K562 (cell line): Measurements from ENCODE around the gene NEU1. TPM values are rescaled to one million over a fixed set of nuclear protein-coding genes. Genes with fewer than 3 reads are reported as not detected.

Experiments used
- BCOR ChIP-seq: fragments of 450-650 bp; IDR thresholded peaks from 2 replicates; pipeline ENCODE4 v1.6.1; 2016
- CBFA2T3 ChIP-seq: fragments of 450-650 bp; IDR thresholded peaks from 2 replicates; pipeline ENCODE4 v1.6.1; 2017
- CTBP1 ChIP-seq: fragments of 450-650 bp; IDR thresholded peaks from 2 replicates; pipeline ENCODE4 v1.6.1; 2016; ENCODE audit warnings: borderline replicate concordance
- EZH2 ChIP-seq: IDR thresholded peaks from 2 replicates; pipeline ENCODE4 v1.6.1; 2012; ENCODE audit warnings: low read depth, mild to moderate bottlenecking, inconsistent platforms, low read length, borderline replicate concordance
- HDAC1 ChIP-seq, 2 experiments: fragments of 450-650 bp; IDR thresholded peaks; 2 replicates each; pipeline ENCODE4 v1.6.1; 2016 to 2017; ENCODE audit warnings: inconsistent platforms in 1 of 2, mild to moderate bottlenecking in 1 of 2, moderate library complexity in 1 of 2
- KLF13 ChIP-seq: fragments of 450-650 bp; IDR thresholded peaks from 2 replicates; pipeline ENCODE4 v1.6.1; 2016; ENCODE audit warnings: missing genetic modification characterization, low read depth, mild to moderate bottlenecking, missing compliant biosample characterization, moderate library complexity, borderline replicate concordance
- MCM7 ChIP-seq, 2 experiments: fragments of 450-650 bp; IDR thresholded peaks; 2 replicates each; pipeline ENCODE4 v1.6.1; 2016 to 2018
- NBN ChIP-seq: fragments of 450-650 bp; IDR thresholded peaks from 2 replicates; pipeline ENCODE4 v1.6.1; 2016; ENCODE audit warnings: low read depth, mild to moderate bottlenecking
- PHB ChIP-seq: fragments of 250-450 bp; sonication (Bioruptor Pico); IDR thresholded peaks from 2 replicates; pipeline ENCODE4 v1.5.0; 2021
- ZFP30 ChIP-seq: fragments of 250-450 bp; sonication (Bioruptor Pico); IDR thresholded peaks from 2 replicates; pipeline ENCODE4 v1.8.0; 2022; ENCODE audit warnings: moderate library complexity, mild to moderate bottlenecking, inconsistent platforms, borderline replicate concordance
- ZNF165 ChIP-seq: fragments of 250-450 bp; sonication (Bioruptor Pico); IDR thresholded peaks from 2 replicates; pipeline ENCODE4 v1.4.0; 2020; ENCODE audit warnings: borderline replicate concordance
- ZNF785 ChIP-seq: fragments of 250-450 bp; sonication (Bioruptor Pico); IDR thresholded peaks from 2 replicates; pipeline ENCODE4 v1.4.0; 2020; ENCODE audit warnings: mild to moderate bottlenecking
- polyA plus RNA-seq, 8 experiments: library from polyadenylated mRNA; depleted of rRNA in 4 of 8; stranded (reverse) in 5 of 8; unstranded in 3 of 8; fragments of >200 nt; fragmentation: Nextera tagmentation in 2 of 8; fragmentation: Illumina TruSeq in 1 of 8; extraction: Ambion mirVana in 2 of 8; extraction: Trizol in 1 of 8; gene quantifications; 2 replicates each; pipeline versions ENCODE4 v1.2.1 to v1.2.3, GENCODE V29; 2011 to 2014; ENCODE audit warnings: inconsistent platforms in 1 of 8, missing spikeins in 1 of 8
- total RNA-seq, 7 experiments: library from RNA; depleted of rRNA in 6 of 7; stranded (reverse); fragments of >200 nt in 6 of 7; fragmentation: Illumina TruSeq in 2 of 7; extraction: Trizol in 2 of 7; gene quantifications; 2 replicates each; pipeline versions ENCODE4 v1.2.1 to v1.2.3, GENCODE V29; 2011 to 2021; ENCODE audit warnings: low replicate concordance in 1 of 7
- TF ChIP-seq, protein P1 (sequence below): sonication (generic); formaldehyde crosslinking; IDR thresholded peaks from 2 replicates; pipeline ENCODE4 v1.8.0; 2023; ENCODE audit warnings: missing genetic modification reagents, mild to moderate bottlenecking, borderline replicate concordance
- TF ChIP-seq, protein P2 (sequence below): fragments of 450-650 bp; formaldehyde crosslinking; IDR thresholded peaks from 2 replicates; pipeline ENCODE4 v1.4.0; 2020; ENCODE audit warnings: mild to moderate bottlenecking
- TF ChIP-seq, protein P3 (sequence below): fragments of 450-650 bp; IDR thresholded peaks from 2 replicates; pipeline ENCODE4 v1.6.1; 2016; ENCODE audit warnings: low read depth, mild to moderate bottlenecking, moderate library complexity
- TF ChIP-seq, protein P4 (sequence below): fragments of 250-450 bp; sonication (Bioruptor Pico); IDR thresholded peaks from 2 replicates; pipeline ENCODE4 v1.8.0; 2021; ENCODE audit warnings: mild to moderate bottlenecking, moderate library complexity
- TF ChIP-seq, protein P5 (sequence below), 2 experiments: fragments of 450-650 bp; IDR thresholded peaks; 2 replicates each; pipeline ENCODE4 v1.6.1; 2016

NEU1 gene
- total and polyA plus RNA-seq, 9 of the 15 experiments (the other 6 are each of a cell fraction or from before 2014, with no cell fraction given) = 14.8 to 67.8 (median 51.0) TPM

DNA sequence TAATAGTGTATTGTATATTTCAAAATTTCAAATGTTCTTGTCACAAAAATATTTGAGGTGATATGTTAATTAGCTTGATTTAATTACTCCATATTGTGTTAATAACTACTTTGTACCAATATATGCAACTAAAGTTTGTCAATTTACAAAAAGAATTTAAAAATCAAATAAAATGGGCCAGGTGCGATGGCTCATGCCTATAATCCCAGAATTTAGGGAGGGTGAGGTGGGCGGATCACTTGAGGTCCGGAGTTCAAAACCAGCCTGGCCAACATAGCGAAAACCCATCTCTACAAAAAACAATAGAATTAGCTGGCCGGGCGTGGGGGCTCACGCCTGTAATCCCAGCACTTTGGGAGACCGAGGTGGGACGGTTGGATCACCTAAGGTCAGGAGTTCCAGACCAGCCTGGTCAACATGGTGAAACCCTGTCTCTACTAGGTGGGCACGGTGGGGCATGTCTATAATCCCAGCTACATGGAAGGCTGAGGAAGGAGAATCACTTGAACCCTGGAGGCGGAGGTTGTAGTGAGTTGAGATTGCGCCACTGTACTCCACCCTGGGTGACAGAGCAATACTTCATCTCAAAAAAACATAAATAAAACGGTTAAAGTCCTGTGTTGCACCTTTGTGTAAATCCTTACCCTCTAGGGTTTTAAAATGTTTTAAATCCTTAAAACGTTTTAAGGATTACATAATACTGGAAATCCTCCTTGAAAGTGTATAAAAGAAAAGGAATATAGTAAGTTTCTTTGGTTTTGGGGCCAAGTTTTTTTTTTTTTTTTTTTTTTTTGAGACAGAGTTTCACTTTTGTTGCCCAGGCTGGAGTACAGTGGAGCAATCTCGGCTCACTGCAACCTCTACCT, 31.0 kb downstream of the NEU1 start (continued):
- TF ChIP-seq, protein P1, sequence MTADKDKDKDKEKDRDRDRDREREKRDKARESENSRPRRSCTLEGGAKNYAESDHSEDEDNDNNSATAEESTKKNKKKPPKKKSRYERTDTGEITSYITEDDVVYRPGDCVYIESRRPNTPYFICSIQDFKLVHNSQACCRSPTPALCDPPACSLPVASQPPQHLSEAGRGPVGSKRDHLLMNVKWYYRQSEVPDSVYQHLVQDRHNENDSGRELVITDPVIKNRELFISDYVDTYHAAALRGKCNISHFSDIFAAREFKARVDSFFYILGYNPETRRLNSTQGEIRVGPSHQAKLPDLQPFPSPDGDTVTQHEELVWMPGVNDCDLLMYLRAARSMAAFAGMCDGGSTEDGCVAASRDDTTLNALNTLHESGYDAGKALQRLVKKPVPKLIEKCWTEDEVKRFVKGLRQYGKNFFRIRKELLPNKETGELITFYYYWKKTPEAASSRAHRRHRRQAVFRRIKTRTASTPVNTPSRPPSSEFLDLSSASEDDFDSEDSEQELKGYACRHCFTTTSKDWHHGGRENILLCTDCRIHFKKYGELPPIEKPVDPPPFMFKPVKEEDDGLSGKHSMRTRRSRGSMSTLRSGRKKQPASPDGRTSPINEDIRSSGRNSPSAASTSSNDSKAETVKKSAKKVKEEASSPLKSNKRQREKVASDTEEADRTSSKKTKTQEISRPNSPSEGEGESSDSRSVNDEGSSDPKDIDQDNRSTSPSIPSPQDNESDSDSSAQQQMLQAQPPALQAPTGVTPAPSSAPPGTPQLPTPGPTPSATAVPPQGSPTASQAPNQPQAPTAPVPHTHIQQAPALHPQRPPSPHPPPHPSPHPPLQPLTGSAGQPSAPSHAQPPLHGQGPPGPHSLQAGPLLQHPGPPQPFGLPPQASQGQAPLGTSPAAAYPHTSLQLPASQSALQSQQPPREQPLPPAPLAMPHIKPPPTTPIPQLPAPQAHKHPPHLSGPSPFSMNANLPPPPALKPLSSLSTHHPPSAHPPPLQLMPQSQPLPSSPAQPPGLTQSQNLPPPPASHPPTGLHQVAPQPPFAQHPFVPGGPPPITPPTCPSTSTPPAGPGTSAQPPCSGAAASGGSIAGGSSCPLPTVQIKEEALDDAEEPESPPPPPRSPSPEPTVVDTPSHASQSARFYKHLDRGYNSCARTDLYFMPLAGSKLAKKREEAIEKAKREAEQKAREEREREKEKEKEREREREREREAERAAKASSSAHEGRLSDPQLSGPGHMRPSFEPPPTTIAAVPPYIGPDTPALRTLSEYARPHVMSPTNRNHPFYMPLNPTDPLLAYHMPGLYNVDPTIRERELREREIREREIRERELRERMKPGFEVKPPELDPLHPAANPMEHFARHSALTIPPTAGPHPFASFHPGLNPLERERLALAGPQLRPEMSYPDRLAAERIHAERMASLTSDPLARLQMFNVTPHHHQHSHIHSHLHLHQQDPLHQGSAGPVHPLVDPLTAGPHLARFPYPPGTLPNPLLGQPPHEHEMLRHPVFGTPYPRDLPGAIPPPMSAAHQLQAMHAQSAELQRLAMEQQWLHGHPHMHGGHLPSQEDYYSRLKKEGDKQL (CRISPR knock-in tag) = no peak
- TF ChIP-seq, protein P2, sequence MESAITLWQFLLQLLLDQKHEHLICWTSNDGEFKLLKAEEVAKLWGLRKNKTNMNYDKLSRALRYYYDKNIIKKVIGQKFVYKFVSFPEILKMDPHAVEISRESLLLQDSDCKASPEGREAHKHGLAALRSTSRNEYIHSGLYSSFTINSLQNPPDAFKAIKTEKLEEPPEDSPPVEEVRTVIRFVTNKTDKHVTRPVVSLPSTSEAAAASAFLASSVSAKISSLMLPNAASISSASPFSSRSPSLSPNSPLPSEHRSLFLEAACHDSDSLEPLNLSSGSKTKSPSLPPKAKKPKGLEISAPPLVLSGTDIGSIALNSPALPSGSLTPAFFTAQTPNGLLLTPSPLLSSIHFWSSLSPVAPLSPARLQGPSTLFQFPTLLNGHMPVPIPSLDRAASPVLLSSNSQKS (CRISPR knock-in tag) = 0 out of 2 replicates have a peak, but pooled peaks have one; percentile 69
- TF ChIP-seq NBN = peak; percentile 70; the same call in 1 of the 2 replicates
- TF ChIP-seq, protein P3, sequence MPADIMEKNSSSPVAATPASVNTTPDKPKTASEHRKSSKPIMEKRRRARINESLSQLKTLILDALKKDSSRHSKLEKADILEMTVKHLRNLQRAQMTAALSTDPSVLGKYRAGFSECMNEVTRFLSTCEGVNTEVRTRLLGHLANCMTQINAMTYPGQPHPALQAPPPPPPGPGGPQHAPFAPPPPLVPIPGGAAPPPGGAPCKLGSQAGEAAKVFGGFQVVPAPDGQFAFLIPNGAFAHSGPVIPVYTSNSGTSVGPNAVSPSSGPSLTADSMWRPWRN = no peak
- no peak for TF ChIP-seq MCM7 (IDR thresholded peaks at IDR 0.05)
- TF ChIP-seq ZNF165 = peak; percentile 89
- TF ChIP-seq CTBP1 = peak; percentile 37
- no peak for TF ChIP-seq CBFA2T3
- TF ChIP-seq HDAC1 (IDR thresholded peaks at IDR 0.05) = peak in 1 of 2 experiments; percentile 12; a peak in 2 of 4 replicates
- TF ChIP-seq BCOR = peak; percentile 84
- TF ChIP-seq, protein P4, sequence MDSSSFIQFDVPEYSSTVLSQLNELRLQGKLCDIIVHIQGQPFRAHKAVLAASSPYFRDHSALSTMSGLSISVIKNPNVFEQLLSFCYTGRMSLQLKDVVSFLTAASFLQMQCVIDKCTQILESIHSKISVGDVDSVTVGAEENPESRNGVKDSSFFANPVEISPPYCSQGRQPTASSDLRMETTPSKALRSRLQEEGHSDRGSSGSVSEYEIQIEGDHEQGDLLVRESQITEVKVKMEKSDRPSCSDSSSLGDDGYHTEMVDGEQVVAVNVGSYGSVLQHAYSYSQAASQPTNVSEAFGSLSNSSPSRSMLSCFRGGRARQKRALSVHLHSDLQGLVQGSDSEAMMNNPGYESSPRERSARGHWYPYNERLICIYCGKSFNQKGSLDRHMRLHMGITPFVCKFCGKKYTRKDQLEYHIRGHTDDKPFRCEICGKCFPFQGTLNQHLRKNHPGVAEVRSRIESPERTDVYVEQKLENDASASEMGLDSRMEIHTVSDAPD (CRISPR knock-in tag) = no peak
- 0 out of 2 replicates have a peak, but pooled peaks have one; percentile 23 for TF ChIP-seq KLF13 (tag)
- peak; percentile 92; the same call in 1 of the 2 replicates for TF ChIP-seq PHB (CRISPR knock-in tag)
- TF ChIP-seq, protein P5, sequence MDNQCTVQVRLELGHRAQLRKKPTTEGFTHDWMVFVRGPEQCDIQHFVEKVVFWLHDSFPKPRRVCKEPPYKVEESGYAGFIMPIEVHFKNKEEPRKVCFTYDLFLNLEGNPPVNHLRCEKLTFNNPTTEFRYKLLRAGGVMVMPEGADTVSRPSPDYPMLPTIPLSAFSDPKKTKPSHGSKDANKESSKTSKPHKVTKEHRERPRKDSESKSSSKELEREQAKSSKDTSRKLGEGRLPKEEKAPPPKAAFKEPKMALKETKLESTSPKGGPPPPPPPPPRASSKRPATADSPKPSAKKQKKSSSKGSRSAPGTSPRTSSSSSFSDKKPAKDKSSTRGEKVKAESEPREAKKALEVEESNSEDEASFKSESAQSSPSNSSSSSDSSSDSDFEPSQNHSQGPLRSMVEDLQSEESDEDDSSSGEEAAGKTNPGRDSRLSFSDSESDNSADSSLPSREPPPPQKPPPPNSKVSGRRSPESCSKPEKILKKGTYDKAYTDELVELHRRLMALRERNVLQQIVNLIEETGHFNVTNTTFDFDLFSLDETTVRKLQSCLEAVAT (IDR thresholded peaks at IDR 0.05) = peak in 1 of 2 experiments; percentile 54; a peak in 1 of 4 replicates
- TF ChIP-seq EZH2 = no peak
- TF ChIP-seq ZNF785 = no peak
- 0 out of 2 replicates have a peak, but pooled peaks have one; percentile 37 for TF ChIP-seq ZFP30 (CRISPR knock-in tag)
